ENCODE results near the gene SLC25A42.

The SLC25A42 gene

GRCh38 chr19:19064811-19065745, 1.3 kb downstream of the SLC25A42 start:
- no peaks in the 10 kb centered on the region for H3K36me3 ChIP-seq (ENCODE audit: control insufficient read depth, insufficient read depth, low read length)
- H3K79me2 ChIP-seq: no peaks in the 10 kb centered on the region
- H3K4me2 ChIP-seq (ENCODE audit: low read length): peak overlapping the region; percentile 67
- peaks cover 8% of the 10 kb centered on the region for H3K4me1 ChIP-seq
- no peaks in the 10 kb centered on the region for H3K9me3 ChIP-seq (ENCODE audit: control insufficient read depth, low read length)
- TF ChIP-seq, protein P1, sequence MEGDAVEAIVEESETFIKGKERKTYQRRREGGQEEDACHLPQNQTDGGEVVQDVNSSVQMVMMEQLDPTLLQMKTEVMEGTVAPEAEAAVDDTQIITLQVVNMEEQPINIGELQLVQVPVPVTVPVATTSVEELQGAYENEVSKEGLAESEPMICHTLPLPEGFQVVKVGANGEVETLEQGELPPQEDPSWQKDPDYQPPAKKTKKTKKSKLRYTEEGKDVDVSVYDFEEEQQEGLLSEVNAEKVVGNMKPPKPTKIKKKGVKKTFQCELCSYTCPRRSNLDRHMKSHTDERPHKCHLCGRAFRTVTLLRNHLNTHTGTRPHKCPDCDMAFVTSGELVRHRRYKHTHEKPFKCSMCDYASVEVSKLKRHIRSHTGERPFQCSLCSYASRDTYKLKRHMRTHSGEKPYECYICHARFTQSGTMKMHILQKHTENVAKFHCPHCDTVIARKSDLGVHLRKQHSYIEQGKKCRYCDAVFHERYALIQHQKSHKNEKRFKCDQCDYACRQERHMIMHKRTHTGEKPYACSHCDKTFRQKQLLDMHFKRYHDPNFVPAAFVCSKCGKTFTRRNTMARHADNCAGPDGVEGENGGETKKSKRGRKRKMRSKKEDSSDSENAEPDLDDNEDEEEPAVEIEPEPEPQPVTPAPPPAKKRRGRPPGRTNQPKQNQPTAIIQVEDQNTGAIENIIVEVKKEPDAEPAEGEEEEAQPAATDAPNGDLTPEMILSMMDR (IDR thresholded peaks at IDR 0.05): no peak
- no peaks in the 10 kb centered on the region for H3K27me3 ChIP-seq (ENCODE audit: control insufficient read depth, insufficient read depth, low read length)
- peak overlapping the region; percentile 62 for H3K4me3 ChIP-seq (ENCODE audit: low read depth, low read length)
- no peak overlapping the region for H3K9ac ChIP-seq
- H3K27ac ChIP-seq: no peak overlapping the region
- H2AFZ ChIP-seq: peak overlapping the region; percentile 57

DNA sequence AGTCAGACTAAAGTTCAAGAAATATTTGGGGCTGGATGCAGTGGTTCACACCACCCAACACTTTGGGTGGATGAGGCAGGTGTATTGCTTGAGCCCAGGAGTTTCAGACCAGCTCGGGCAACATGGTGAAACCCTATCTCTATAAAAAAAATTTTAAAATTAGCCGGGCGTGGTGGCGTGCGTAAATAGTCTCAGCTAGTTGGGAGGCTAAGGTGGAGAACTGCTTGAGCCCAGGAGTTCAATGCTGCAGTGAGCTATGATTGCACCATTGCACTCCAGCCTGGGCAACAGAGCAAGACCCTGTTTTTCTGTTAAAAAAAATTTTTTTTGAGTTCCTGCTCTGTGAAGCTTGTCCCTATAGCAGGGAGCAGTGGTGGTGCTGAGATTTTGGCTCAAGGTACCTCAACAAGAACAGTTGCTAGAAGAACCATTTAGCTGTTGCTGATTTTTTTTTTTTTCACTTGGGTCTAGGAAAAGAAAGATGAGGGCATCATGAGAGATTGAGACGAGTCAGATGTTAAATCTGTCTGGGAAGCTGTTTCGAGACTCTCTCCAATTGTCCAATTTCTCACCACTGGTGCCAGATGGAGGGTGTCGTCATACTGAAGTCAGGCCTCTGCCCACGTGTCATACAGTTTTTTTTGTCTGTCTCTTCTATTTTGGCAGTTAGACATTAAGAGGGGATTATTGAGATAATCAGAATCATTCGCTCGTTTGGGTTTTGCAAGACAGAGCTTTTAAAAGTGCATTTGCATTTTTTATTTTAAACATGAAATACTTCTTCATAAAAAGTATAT, 3.7 kb downstream of the SLC25A42 start:
- TF ChIP-seq, protein P1 (IDR thresholded peaks at IDR 0.05): no peak
- Histone ChIP-seq H3K27ac (no peak overlapping the region), H3K4me1 (peaks cover 8% of the 10 kb centered on the region)

GRCh38 chr19:19068659-19069654, 5.2 kb downstream of the SLC25A42 start:
- no peaks in the 10 kb centered on the region for H3K36me3 ChIP-seq (ENCODE audit: control insufficient read depth, insufficient read depth, low read length)
- no peak overlapping the region for H2AFZ ChIP-seq
- H3K9ac ChIP-seq: no peak overlapping the region
- TF ChIP-seq, protein P1 (IDR thresholded peaks at IDR 0.05): no peak
- no peak overlapping the region for H3K4me3 ChIP-seq (ENCODE audit: low read depth, low read length)
- H3K27me3 ChIP-seq (ENCODE audit: control insufficient read depth, insufficient read depth, low read length): no peaks in the 10 kb centered on the region
- H3K4me2 ChIP-seq (ENCODE audit: low read length): no peak overlapping the region
- H3K79me2 ChIP-seq: peaks cover 22% of the 10 kb centered on the region
- H3K27ac ChIP-seq: no peak overlapping the region
- peaks cover 3% of the 10 kb centered on the region for H3K4me1 ChIP-seq
- no peaks in the 10 kb centered on the region for H3K9me3 ChIP-seq (ENCODE audit: control insufficient read depth, low read length)

More for the DNA sequence above, 3.7 kb downstream of the SLC25A42 start:
- Histone ChIP-seq H3K79me2 (peaks cover 9% of the 10 kb centered on the region), H3K4me3 (ENCODE audit: low read depth, low read length) (no peak overlapping the region), H3K27me3 (ENCODE audit: control insufficient read depth, insufficient read depth, low read length) (no peaks in the 10 kb centered on the region), H3K9ac (no peak overlapping the region), H2AFZ (no peak overlapping the region), H3K9me3 (ENCODE audit: control insufficient read depth, low read length) (no peaks in the 10 kb centered on the region), H3K36me3 (ENCODE audit: control insufficient read depth, insufficient read depth, low read length) (no peaks in the 10 kb centered on the region), H3K4me2 (ENCODE audit: low read length) (no peak overlapping the region)

DNA sequence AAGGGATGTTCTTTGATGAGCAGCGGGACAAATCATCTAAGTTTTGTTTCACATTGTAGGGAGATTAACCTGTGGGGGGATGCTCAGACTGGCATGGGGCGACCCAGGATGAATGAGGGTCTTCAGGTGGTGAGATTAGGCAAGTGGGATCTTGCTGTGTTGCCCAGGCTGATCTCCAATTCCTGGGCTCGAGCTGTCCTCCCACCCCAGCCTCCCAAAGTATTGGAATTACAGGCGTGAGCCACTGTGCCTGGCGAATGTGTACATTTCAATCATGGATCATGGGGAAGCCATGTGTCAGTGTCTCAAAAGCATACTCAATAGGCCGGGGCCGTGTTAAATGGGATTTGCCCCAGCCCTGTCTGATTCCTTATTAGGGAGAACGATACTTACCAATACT, 8.1 kb downstream of the SLC25A42 start:
- peaks cover 3% of the 10 kb centered on the region for H3K4me1 ChIP-seq
- no peaks in the 10 kb centered on the region for H3K36me3 ChIP-seq (ENCODE audit: control insufficient read depth, insufficient read depth, low read length)
- no peak overlapping the region for H2AFZ ChIP-seq
- no peaks in the 10 kb centered on the region for H3K9me3 ChIP-seq (ENCODE audit: control insufficient read depth, low read length)
- no peak overlapping the region for H3K4me3 ChIP-seq (ENCODE audit: low read depth, low read length)
- H3K4me2 ChIP-seq (ENCODE audit: low read length): no peak overlapping the region
- no peaks in the 10 kb centered on the region for H3K27me3 ChIP-seq (ENCODE audit: control insufficient read depth, insufficient read depth, low read length)
- peaks cover 43% of the 10 kb centered on the region for H3K79me2 ChIP-seq
- no peak overlapping the region for H3K27ac ChIP-seq
- TF ChIP-seq, protein P1 (IDR thresholded peaks at IDR 0.05): no peak
- H3K9ac ChIP-seq: no peak overlapping the region

All from parathyroid adenoma (tissue), 2 donors.